Stimulated activated CD8-positive, alpha-beta memory T cell treated with anti-CD3 and anti-CD28 coated beads, Interleukin-12 subunit alpha, Interleukin-12 subunit beta, amount 100 ng/mL, for 1 hour (primary cell): Measurements from ENCODE around the gene RDX.

Experiments used
- DNase-seq: peaks from one replicate; pipeline ENCODE4 v3.0.0-alpha.2; 2020; ENCODE audit warnings: low read depth

RDX gene

DNA sequence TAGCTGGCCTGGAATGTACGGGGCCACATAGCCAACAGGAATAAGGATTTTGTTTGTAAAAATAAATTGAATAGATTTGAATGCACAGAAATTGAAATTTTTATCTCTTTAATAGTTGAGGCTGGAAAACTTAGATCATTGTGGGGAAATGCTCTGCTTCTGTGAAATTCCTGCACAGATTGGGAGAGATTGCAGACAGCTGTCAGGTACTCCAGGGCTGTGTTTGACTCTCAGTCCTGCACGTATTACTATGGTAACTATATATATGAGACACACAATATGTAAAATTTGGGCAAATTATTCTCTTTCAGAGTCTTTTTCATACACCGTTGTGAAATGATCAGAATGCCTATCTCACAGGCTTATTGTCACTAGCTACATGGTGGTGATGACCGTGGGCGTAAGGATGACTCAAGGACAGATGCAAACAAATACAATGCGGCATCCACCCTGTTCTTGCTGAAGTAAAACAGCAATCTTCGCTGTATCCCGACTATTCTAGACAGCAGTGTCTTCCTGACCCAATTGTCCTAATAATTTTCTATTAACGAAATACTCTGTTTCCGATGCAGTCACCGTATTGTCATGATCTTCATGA lies 123.8 kb downstream of the RDX start:
- DNase-seq = no peak

DNA sequence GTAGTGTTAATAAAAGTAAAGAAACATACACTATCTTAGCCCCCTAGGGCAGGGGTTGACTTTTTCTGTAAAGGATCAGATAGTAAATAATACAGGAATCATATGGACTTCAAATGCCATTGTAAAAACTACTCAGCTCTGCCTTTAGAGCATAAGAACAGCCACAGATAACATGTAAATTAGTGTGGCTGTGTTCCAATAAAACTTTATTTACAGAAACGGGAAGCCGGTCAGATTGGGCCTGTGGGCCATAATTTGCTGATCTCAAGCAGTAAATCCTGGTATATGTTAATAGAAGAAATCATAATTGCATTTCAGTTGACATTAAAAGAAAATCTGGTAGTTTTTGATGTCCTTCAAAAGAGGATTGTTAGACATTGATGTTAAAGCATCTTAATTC lies 126.7 kb downstream of the RDX start:
- DNase-seq = no peak

DNA sequence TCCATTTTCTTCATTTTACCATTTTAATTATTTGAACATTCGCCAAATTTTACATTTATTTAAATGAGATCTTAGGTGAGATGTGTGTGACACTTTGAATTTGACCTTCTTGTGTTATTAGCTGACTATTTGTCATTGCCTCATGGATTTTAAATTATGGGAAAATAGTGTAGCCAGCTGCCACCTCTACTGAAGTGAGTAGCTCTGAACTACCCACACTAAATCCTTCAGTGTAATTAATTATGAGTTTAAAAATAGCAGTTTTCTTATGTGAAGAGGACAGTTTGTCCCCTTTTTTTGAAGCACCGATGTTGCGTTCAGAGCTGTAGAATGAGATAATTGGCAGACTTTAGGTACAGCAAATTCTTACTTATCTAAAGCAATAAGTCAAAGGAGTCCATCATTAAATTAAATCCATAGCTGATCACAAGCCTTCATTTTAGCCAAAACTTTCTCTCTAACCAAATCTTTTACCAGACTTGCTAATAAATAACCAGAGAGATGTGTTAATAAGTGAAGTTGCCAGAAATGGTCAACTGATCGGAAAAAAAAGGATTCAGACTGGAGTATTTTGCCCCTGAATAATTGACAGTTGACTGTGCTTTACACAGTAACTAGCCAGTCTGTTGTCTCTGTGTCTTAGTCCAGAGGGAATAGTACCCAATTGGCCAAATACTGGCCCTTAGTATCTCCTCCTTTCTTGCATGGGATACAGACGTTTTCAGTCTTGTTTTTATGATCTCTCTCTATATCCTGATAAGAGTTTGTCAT lies 128.2 kb downstream of the RDX start:
- DNase-seq = no peak

- DNase-seq = no peak
Observed at GRCh38 chr11:110165039-110165925, 131.1 kb downstream of the RDX start.

GRCh38 chr11:110162216-110162615 lies 134.2 kb downstream of the RDX start:
- no peak for DNase-seq

DNA sequence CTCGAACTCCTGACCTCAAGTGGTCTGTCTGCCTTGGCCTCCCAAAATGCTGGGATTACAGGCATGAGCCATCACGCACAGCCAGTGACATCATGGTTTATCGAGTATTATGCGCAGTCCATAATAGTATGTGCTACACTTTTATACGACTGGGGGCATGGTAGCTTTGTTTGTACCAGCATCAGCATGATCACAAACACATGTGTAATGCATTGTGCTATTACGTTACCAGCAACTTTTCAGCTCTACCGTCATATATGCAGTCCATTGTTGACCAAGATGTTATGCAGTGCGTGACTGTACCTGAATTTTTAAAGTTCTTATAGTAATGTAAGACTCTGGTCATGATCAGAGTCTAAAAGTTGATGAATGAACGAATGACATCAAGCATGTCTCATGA lies 135.4 kb downstream of the RDX start:
- DNase-seq = no peak

GRCh38 chr11:110160437-110160836 lies 136.0 kb downstream of the RDX start:
- DNase-seq = no peak

DNA sequence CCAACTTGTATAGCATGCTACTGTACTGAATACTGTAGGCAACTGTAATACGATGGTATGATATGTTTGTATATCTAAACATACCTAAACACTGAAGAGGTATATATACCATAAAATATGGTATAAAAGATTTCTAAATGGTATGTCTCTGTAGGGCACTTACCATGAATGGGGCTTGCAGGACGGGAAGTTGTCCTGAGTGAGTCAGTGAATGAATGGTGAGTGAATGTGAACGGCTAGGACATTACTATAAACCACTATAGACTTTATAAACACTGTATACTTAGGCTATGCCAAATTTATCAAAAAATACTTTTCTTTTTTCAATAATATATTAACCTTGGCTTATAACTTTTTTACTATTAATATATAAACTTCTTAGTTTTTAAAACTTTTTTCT lies 136.4 kb downstream of the RDX start:
- DNase-seq = no peak

- DNase-seq = no peak
Observed at GRCh38 chr11:110159476-110159875, 136.9 kb downstream of the RDX start.

DNA sequence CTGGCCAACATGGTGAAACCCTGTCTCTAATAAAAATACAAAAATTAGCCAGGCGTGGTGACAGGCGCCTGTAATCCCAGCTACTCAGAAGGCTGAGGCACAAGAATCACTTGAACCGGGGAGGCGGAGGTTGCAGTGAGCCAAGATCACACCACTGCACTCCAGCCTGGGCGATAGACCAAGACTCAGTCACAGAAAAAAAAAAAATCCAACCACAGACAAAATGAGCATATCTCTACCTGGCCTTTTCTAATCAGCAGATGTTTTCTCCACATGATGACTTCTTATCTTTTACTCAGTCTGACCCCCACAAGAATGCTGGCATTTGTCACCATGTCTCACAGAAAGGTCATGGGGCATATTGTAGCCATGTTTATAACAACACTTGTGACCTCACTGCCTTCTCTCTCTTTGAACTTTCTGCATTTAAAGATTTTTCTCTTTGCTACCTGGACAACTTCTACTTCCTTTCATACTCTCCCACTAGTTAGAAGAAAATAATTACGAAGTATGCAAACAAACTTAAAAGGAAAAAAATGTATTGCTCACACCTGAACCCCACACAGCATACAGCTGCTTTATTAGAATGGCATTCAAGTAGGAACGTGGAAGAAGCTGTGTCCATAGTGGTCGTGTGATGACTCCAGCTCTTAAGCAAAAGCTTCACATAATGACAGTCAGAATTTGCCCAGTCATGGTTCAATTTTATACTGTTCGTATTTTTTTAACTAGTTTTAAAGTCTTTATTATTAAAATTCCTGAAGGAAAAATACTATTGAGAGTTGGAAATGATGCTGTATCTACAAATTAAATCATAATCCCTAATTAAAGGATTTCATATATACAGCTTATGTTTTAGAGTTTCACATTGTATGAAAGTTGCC lies 137.9 kb downstream of the RDX start:
- DNase-seq = no peak

DNA sequence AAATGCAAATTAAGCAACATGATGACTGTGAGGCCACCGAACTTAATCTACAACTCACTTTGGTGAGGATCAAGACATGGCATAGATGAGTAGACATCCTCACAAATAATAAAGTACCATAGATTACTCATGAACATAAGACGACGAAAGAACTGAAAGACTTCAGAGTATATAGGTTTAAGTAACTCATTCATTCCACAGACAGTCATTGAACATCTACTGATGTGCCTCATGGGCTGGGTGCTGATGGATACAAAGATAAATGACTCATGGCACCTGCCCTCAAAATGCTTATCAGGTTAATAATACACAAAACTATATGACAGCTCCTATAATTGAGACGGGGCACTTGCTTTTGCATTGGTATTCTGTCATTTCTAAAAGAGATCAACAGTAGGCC lies 139.9 kb downstream of the RDX start:
- DNase-seq = no peak

GRCh38 chr11:110153474-110153873 lies 142.9 kb downstream of the RDX start:
- no peak for DNase-seq

DNA sequence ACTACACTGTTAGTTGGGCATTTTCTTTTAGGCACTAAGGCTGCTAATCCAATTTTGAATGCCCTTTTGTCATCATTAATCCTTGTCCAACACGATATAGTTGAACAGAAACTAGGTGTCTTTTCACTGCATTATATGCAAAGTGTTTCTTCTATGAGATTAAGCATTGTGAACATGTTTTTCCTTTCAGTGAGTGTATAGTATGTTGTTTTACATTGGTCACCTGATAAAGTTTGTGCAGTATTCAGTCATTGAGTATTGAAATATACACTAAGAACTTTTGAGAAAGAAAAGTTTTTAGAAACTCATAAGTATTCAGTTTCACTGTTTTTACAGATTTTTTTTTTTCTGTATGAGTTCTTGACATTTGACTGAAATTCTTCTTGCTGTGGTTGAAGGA lies 144.2 kb downstream of the RDX start:
- no peak for DNase-seq

- DNase-seq = no peak
Observed at GRCh38 chr11:110148775-110149744, 147.4 kb downstream of the RDX start.

DNA sequence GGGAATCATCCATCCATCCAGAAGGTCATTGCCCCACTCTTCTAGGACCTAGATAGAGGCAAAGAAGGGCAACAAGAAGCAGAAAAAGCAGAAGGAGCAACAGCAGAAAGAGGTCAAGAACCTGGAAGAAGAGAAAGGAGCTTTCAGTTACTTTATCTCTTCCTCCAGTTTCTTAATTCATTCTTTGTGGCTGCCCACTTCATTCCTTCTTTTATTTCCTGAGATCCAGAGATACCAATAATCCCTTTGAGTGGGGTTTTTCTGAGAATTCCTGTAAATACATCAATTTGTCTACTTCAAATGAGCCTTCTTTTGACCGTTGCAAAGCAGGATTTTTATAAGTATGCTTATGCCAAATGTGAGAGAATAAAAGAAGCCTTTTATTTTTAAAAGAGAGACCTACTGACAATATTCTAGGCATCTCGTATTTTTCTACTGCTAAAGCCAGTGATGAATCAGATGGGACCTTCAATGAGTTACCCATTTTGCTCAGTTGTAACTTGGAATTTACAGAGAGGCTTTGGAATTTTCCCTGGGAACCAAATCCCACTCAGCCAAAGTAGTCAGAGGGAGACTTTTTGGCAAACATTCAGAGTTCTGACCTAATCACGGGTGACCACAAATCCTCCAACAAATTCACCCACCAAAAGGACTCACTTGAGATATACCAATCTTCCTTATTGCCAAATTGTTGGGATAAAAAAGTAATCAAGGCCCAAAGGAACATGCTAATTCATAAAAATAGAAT lies 148.3 kb downstream of the RDX start:
- no peak for DNase-seq

GRCh38 chr11:110141812-110142211 lies 154.6 kb downstream of the RDX start:
- no peak for DNase-seq

DNA sequence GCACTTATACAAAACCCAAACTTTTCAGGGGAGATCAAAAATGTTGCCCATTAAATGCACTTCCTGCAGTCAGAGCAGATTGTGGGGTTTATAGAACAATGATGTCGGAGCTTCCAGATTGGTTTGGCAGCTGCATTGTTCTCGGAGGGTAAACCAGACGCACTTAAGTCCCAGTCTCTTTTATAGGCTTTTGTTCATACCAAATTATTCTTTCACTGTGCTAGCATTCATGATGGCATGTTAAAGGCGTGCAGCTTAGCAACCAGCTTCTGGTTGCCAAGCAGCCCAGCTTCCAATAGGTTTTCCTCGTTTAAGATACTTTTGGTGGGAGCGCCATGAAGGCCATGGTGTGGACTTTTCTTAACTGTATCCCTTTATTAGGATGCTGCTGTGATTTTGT lies 162.3 kb downstream of the RDX start:
- no peak for DNase-seq

DNA sequence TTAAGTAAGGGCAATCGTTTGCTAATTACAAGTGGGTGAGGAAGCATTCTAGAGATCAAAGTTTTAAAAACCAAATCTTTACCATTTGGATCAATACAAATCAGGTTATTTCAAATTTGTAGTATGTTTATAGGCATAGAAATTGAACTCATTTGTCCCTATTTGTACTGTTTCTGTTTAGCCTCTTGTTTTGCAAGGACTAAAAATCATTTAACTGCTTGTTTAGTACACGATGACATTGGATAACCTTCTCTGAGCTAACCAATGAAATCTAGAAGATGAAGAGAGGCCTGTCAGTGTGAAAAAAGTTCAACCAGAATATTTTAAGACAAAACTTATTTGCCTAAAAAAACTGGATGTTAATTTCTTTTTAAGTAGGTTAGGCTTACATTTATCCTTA lies 163.3 kb downstream of the RDX start:
- DNase-seq = no peak

- DNase-seq = no peak
Observed at GRCh38 chr11:110131386-110132123, 164.9 kb downstream of the RDX start.
